Stomach (tissue), 4 donors: Measurements from ENCODE around the gene CLTB.

Experiments used
- EP300 ChIP-seq: sonication (generic); formaldehyde crosslinking; IDR thresholded peaks from one replicate; pipeline ENCODE4 v1.6.1; 2017; ENCODE audit warnings: antibody characterized with exemption
- POLR2A ChIP-seq, 4 donors: fragments of 450-650 bp; IDR thresholded peaks; one replicate each; pipeline ENCODE4 v1.6.1; 2016; ENCODE audit warnings: antibody characterized with exemption in 4 of 4, control low read depth in 2 of 4, mild to moderate bottlenecking in 1 of 4, moderate library complexity in 1 of 4
- POLR2AphosphoS5 ChIP-seq, 3 donors: sonication (generic); formaldehyde crosslinking; IDR thresholded peaks; one replicate each; pipeline ENCODE4 v1.6.1; 2016; ENCODE audit warnings: antibody characterized with exemption in 3 of 3
- TF ChIP-seq, protein P1 (sequence below), 7 experiments: fragments of 450-650 bp in 4 of 7; fragments of 200-600 bp in 3 of 7; sonication (generic) in 3 of 7; IDR thresholded peaks; one replicate each; pipeline ENCODE4 v1.5.1; 2016 to 2019; ENCODE audit warnings: antibody characterized with exemption in 7 of 7, control low read depth in 2 of 7, mild to moderate bottlenecking in 1 of 7

DNA sequence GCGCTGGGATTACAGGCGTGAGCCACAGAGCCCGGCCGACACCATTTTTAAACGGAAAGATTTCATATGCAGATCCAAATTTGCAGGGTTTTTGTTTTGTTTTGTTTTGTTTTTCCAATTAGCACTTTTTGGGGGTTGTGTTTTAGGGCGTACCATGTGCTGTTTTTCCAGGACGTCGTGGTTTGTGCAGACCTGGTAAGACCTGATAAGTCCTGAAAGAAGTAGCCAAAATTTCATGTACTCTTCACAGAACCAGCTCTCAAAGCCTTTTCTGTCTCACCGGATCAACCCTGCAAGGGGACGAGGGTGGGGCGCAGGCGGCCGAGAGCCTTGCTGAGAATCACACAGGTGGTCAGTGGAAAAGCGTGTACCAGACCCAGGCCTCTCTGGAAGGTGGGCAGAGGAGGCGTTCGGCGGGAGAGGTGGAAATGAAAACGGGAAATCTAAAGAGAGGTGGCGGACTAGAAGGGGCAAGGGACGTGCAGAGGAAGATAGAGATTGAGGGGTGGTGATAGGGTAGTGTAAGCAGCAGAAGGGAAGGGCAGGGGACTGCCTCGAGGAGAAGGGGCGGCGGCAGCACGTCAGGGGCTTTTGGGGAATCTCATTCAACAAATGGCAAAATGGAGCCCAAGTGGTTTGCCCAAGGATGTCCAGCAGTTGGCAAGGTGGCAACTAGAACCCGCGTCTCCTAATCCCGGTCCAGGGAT, 30.7 kb upstream of the CLTB start:
- TF ChIP-seq, protein P1, sequence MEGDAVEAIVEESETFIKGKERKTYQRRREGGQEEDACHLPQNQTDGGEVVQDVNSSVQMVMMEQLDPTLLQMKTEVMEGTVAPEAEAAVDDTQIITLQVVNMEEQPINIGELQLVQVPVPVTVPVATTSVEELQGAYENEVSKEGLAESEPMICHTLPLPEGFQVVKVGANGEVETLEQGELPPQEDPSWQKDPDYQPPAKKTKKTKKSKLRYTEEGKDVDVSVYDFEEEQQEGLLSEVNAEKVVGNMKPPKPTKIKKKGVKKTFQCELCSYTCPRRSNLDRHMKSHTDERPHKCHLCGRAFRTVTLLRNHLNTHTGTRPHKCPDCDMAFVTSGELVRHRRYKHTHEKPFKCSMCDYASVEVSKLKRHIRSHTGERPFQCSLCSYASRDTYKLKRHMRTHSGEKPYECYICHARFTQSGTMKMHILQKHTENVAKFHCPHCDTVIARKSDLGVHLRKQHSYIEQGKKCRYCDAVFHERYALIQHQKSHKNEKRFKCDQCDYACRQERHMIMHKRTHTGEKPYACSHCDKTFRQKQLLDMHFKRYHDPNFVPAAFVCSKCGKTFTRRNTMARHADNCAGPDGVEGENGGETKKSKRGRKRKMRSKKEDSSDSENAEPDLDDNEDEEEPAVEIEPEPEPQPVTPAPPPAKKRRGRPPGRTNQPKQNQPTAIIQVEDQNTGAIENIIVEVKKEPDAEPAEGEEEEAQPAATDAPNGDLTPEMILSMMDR (IDR thresholded peaks at IDR 0.05), result no peak
- TF ChIP-seq POLR2A (IDR thresholded peaks at IDR 0.05), result no peak
- TF ChIP-seq EP300, result no peak
- TF ChIP-seq POLR2AphosphoS5 (IDR thresholded peaks at IDR 0.05), result no peak
